B cell (primary cell): Measurements from ENCODE around the gene IMMP2L.

Experiments used
- CTCF ChIP-seq: fragments of 200-600 bp; IDR thresholded peaks from one replicate; pipeline ENCODE4 v1.8.0; 2022; ENCODE audit warnings: antibody characterized with exemption, mild to moderate bottlenecking
- EZH2 ChIP-seq: IDR thresholded peaks from 2 replicates; pipeline ENCODE4 v1.6.1; 2012; ENCODE audit warnings: borderline replicate concordance, low read depth, mild to moderate bottlenecking, moderate library complexity, low read length; ENCODE audit not compliant: insufficient read depth, poor library complexity, severe bottlenecking

DNA sequence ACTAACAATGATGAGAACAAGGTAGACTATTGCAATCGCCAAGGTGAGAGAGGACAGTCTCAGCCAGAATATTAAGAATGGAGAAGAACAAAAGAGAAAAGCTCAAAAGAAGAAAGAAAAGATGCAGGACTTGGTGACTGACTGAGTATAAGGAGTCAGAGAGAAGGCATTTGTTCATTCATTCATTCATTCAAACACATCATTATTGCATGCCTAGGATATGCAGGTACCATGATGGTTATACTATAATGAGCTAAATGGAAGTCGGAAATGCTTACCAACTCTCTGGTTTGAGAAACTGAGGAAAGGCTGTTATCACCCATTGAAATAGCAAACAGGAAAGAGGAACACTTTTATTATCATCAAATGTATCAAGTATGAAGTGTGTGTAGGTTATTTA, 180.7 kb downstream of the IMMP2L start:
- TF ChIP-seq CTCF (no peak), EZH2 (no peak)
